ENCODE data around the gene CCDC6.

DNA sequence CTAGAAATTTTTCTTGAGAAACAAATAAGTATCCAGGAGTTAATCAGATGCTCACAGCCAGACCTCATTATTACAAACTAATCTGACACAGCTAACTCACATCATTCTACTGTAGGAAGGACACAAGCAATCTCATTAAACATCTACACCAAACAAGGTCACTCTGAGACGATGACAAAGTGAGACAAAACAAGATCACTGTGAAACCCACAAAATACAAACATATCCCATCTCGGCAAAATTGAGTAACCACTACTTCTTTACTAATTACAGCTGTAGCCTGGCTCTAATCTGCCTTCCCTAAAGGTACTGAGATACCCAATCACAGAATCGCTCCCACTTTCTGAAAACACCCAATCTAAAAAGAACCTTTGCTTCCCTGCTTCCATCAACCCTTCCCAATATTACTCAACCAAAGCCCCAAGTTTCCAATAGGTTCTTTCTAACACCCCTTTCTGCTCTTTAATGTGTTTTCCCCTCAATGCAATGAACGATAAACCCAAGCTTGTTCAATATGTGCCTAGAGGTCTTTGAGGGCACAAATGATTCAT is 26.9 kb downstream of the CCDC6 start:
- TF ChIP-seq, protein P1, sequence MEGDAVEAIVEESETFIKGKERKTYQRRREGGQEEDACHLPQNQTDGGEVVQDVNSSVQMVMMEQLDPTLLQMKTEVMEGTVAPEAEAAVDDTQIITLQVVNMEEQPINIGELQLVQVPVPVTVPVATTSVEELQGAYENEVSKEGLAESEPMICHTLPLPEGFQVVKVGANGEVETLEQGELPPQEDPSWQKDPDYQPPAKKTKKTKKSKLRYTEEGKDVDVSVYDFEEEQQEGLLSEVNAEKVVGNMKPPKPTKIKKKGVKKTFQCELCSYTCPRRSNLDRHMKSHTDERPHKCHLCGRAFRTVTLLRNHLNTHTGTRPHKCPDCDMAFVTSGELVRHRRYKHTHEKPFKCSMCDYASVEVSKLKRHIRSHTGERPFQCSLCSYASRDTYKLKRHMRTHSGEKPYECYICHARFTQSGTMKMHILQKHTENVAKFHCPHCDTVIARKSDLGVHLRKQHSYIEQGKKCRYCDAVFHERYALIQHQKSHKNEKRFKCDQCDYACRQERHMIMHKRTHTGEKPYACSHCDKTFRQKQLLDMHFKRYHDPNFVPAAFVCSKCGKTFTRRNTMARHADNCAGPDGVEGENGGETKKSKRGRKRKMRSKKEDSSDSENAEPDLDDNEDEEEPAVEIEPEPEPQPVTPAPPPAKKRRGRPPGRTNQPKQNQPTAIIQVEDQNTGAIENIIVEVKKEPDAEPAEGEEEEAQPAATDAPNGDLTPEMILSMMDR (IDR thresholded peaks at IDR 0.05) = no peak
- TF ChIP-seq EP300 (IDR thresholded peaks at IDR 0.05) = no peak
